Measurements from ENCODE around the gene SLC38A6. TPM values are rescaled to one million over a fixed set of nuclear protein-coding genes. Genes with fewer than 3 reads are reported as not detected.
"Not testable (repeated sequence)": the region's sequence is repeated elsewhere in the genome, so short reads cannot be mapped to it uniquely, and the experiment has no call there.

The SLC38A6 gene
- total RNA-seq, 4 donors from 2014 or later, result 2.3 to 57.5 (median 34.8) TPM

DNA sequence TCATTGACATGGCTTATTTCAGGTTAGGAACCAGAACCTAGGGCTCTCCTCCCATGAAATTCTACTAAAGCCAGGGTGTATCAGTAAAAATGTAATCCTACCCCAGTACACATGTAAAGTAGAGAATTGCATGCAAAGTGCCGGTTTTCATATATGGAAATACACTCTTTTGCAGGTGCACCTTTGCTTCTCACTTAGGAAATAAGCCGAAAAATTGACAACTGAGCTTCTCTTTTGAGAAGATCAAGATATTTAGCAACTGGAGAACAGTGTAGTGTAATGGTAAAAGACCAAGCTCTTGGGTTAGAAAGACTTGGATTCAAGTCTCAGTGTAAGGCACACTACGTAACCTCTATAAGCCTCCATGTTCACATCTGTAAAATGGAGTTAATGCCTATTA is 82.4 kb downstream of the SLC38A6 start:
- intact Hi-C loops (cut with DNase I; ENCODE audit: low total_unique reads), result no loop called here
- no peaks in the 10 kb centered on the region for H3K27me3 ChIP-seq
- TF ChIP-seq, protein P1, sequence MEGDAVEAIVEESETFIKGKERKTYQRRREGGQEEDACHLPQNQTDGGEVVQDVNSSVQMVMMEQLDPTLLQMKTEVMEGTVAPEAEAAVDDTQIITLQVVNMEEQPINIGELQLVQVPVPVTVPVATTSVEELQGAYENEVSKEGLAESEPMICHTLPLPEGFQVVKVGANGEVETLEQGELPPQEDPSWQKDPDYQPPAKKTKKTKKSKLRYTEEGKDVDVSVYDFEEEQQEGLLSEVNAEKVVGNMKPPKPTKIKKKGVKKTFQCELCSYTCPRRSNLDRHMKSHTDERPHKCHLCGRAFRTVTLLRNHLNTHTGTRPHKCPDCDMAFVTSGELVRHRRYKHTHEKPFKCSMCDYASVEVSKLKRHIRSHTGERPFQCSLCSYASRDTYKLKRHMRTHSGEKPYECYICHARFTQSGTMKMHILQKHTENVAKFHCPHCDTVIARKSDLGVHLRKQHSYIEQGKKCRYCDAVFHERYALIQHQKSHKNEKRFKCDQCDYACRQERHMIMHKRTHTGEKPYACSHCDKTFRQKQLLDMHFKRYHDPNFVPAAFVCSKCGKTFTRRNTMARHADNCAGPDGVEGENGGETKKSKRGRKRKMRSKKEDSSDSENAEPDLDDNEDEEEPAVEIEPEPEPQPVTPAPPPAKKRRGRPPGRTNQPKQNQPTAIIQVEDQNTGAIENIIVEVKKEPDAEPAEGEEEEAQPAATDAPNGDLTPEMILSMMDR (IDR thresholded peaks at IDR 0.05), result no peak
- TF ChIP-seq POLR2A (IDR thresholded peaks at IDR 0.05), result no peak
- no peaks in the 10 kb centered on the region for H3K36me3 ChIP-seq
- H3K27ac ChIP-seq, result no peak overlapping the region
- no peaks in the 10 kb centered on the region for H3K9me3 ChIP-seq
- H3K4me3 ChIP-seq, result no peak overlapping the region
- no peak for DNase-seq
- no peaks in the 10 kb centered on the region for H3K4me1 ChIP-seq

DNA sequence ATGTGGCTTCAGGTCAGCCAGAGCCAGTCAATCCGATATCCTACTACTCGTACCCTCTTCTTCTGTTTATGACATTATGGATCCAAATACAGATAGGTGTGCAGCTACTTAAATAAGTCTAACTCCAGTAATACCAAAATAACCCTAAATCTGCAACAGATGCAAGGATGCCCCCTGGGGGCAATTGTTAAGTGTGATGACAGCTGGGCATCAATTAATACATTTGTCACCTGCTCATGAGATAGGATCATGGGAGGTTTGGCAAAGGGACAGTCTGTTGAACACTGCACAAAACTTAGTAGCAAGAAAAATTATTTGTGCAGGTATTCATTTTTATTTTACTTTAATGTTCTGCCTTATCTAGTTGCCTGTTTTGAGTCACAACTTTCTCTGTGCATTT is 83.2 kb downstream of the SLC38A6 start:
- H3K9me3 ChIP-seq, result no peaks in the 10 kb centered on the region
- H3K27ac ChIP-seq, result no peak overlapping the region
- no peaks in the 10 kb centered on the region for H3K27me3 ChIP-seq
- no peak for TF ChIP-seq POLR2A (IDR thresholded peaks at IDR 0.05)
- TF ChIP-seq, protein P1 (IDR thresholded peaks at IDR 0.05), result no peak
- no peak overlapping the region for H3K4me3 ChIP-seq
- H3K36me3 ChIP-seq, result no peaks in the 10 kb centered on the region
- DNase-seq, result no peak
- intact Hi-C loops (cut with DNase I; ENCODE audit: low total_unique reads), result no loop called here
- H3K4me1 ChIP-seq, result no peaks in the 10 kb centered on the region

DNA sequence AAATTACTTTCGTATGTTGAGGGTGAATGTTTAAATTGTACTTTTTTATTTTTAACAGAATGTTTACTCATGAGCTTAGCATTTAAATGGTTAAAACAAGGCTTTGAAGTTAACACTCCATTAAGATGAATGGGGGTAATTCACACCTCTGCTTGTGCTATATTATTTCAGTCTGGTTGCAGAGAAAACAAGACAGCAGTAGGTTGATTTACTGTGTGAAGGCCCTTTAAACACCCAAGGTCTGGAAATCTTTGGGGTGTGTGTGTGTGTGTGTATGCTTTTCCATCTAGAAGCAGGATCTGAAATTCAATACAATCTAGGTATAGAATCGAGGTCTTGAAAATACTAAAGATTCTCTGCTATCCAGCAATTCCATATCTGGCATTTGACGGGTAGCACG is 83.8 kb downstream of the SLC38A6 start:
- Histone ChIP-seq H3K27me3 (no peaks in the 10 kb centered on the region), H3K9me3 (no peaks in the 10 kb centered on the region), H3K4me1 (no peaks in the 10 kb centered on the region), H3K4me3 (no peak overlapping the region), H3K27ac (no peak overlapping the region), H3K36me3 (no peaks in the 10 kb centered on the region)
- TF ChIP-seq, protein P1 (IDR thresholded peaks at IDR 0.05), result no peak
- TF ChIP-seq POLR2A (IDR thresholded peaks at IDR 0.05), result no peak
- DNase-seq, result no peak
- intact Hi-C loops (cut with DNase I; ENCODE audit: low total_unique reads), result no loop called here

DNA sequence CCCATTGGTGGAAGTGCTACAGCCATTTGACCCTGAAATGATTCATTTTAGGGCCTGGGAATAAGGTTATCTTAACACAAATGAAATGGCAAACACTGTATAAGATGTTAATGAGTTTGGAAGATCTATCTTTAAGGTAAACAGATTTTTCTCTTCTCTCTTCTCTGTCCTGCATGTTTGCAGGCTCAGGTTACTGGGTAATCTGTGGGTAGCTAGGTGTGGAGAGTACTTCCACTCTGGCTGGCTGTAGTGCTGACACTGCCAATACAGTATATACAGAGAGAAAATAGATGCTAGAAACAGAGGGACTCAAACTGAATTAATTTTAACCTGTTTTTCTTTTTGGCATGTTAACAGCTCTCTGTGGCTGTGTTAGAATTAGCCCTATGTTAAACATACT is 84.6 kb downstream of the SLC38A6 start:
- no peaks in the 10 kb centered on the region for H3K4me1 ChIP-seq
- no peak for DNase-seq
- no peaks in the 10 kb centered on the region for H3K27me3 ChIP-seq
- no peak overlapping the region for H3K4me3 ChIP-seq
- no peaks in the 10 kb centered on the region for H3K36me3 ChIP-seq
- H3K9me3 ChIP-seq, result no peaks in the 10 kb centered on the region
- TF ChIP-seq, protein P1 (IDR thresholded peaks at IDR 0.05), result no peak
- TF ChIP-seq POLR2A (IDR thresholded peaks at IDR 0.05), result no peak
- H3K27ac ChIP-seq, result no peak overlapping the region
- intact Hi-C loops (cut with DNase I; ENCODE audit: low total_unique reads), result no loop called here

DNA sequence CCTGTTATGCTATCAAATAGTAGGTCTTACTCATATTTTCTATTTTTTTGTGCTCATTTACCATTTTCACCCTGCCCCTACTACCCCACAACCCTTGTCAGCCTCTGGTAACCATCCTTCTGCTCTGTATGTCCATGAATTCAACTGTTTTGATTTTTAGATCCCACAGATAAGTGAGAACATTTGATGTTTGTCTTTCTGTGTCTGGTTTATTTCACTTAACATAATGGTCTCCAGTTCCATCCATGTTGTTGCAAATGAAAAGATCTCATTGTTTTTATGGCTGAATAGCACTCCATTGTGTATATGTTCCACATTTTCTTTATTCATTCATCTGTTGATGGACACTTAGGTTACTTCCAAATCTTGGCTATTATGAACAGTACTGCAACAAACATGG is 91.4 kb downstream of the SLC38A6 start:
- intact Hi-C loops (cut with DNase I; ENCODE audit: low total_unique reads); DNase-seq; H3K9me3 ChIP-seq; H3K36me3 ChIP-seq; H3K4me3 ChIP-seq; H3K4me1 ChIP-seq; H3K27ac ChIP-seq; H3K27me3 ChIP-seq: not testable (repeated sequence)

DNA sequence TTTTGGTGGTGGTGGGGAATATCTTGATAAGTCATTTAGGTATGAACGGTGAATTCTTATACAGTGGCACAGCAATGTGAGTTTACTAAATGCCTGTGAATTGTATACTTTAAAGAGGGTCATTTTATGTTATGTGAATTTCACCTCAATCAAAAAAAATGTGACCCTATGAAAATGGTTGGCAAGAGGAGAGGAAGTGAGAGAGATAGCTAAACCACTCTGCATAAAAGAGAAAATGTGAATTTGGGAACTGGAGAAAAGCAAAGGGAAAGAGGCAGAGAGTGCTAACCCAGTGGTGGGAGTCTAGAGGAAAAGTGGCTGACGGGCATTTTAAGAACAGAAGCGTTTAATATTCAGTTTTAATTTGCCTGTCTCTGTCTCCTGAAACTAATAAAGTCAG is 93.8 kb downstream of the SLC38A6 start:
- no peak overlapping the region for H3K27ac ChIP-seq
- no peak for DNase-seq
- H3K4me1 ChIP-seq, result no peaks in the 10 kb centered on the region
- TF ChIP-seq POLR2A (IDR thresholded peaks at IDR 0.05), result no peak
- TF ChIP-seq, protein P1 (IDR thresholded peaks at IDR 0.05), result no peak
- no peaks in the 10 kb centered on the region for H3K36me3 ChIP-seq
- H3K4me3 ChIP-seq, result no peak overlapping the region
- H3K9me3 ChIP-seq, result no peaks in the 10 kb centered on the region
- intact Hi-C loops (cut with DNase I; ENCODE audit: low total_unique reads), result no loop called here
- no peaks in the 10 kb centered on the region for H3K27me3 ChIP-seq
